GM21619 (cell line): ENCODE results near the gene RAPGEF2.
"Not testable (repeated sequence)": the region's sequence is repeated elsewhere in the genome, so short reads cannot be mapped to it uniquely, and the experiment has no call there.

Experiments
- ATAC-seq: cut with Tn5 transposase; IDR thresholded peaks from one replicate; pipeline ENCODE4 v1.9.1; 2021; ENCODE audit not compliant: unreplicated experiment

Gene RAPGEF2

GRCh38 chr4:159363361-159363760, 260.5 kb downstream of the RAPGEF2 start:
- ATAC-seq, result no peak

- peak; percentile 6 for ATAC-seq
Observed at GRCh38 chr4:159366966-159367780, 264.3 kb downstream of the RAPGEF2 start.

GRCh38 chr4:159367781-159368080, 264.9 kb downstream of the RAPGEF2 start:
- peak; percentile 57 for ATAC-seq

- no peak for ATAC-seq
Observed at GRCh38 chr4:159368320-159368719, 265.4 kb downstream of the RAPGEF2 start.

GRCh38 chr4:159369256-159369655, 266.4 kb downstream of the RAPGEF2 start:
- ATAC-seq, result no peak

GRCh38 chr4:159370286-159370685, 267.4 kb downstream of the RAPGEF2 start:
- no peak for ATAC-seq

- ATAC-seq, result no peak
Observed at GRCh38 chr4:159374749-159375530, 272.1 kb downstream of the RAPGEF2 start.

- ATAC-seq, result no peak
Observed at GRCh38 chr4:159376289-159376688, 273.4 kb downstream of the RAPGEF2 start.

- ATAC-seq, result no peak
Observed at GRCh38 chr4:159378056-159378616, 275.3 kb downstream of the RAPGEF2 start.

- ATAC-seq, result not testable (repeated sequence)
Observed at GRCh38 chr4:159379064-159379463, 276.2 kb downstream of the RAPGEF2 start.

GRCh38 chr4:159379836-159380235, 277.0 kb downstream of the RAPGEF2 start:
- ATAC-seq, result no peak

- ATAC-seq, result no peak
Observed at GRCh38 chr4:159382856-159383561, 280.1 kb downstream of the RAPGEF2 start.

GRCh38 chr4:159383562-159383931, 280.7 kb downstream of the RAPGEF2 start:
- ATAC-seq, result no peak

- ATAC-seq, result no peak
Observed at GRCh38 chr4:159384017-159384416, 281.1 kb downstream of the RAPGEF2 start.

GRCh38 chr4:159384632-159385031, 281.8 kb downstream of the RAPGEF2 start:
- no peak for ATAC-seq

GRCh38 chr4:159386620-159387019, 283.7 kb downstream of the RAPGEF2 start:
- no peak for ATAC-seq

- ATAC-seq, result no peak
Observed at GRCh38 chr4:159389756-159390155, 286.9 kb downstream of the RAPGEF2 start.

GRCh38 chr4:159390648-159391047, 287.8 kb downstream of the RAPGEF2 start:
- ATAC-seq, result no peak

- no peak for ATAC-seq
Observed at GRCh38 chr4:159395693-159396092, 292.8 kb downstream of the RAPGEF2 start.

GRCh38 chr4:159396151-159396550, 293.3 kb downstream of the RAPGEF2 start:
- no peak for ATAC-seq

- no peak for ATAC-seq
Observed at GRCh38 chr4:159398236-159398638, 295.4 kb downstream of the RAPGEF2 start.
